Measurements from ENCODE around the gene SUCLA2. TPM values are rescaled to one million over a fixed set of nuclear protein-coding genes. Genes with fewer than 3 reads are reported as not detected.

The SUCLA2 gene
- total and polyA plus RNA-seq, 10 of the 15 experiments (the other 5 are each of a cell fraction or from before 2014, with no cell fraction given): 27.5 to 83.4 (median 42.8) TPM

- no peak for TF ChIP-seq SMAD1 (IDR thresholded peaks at IDR 0.05; ENCODE audit: low read depth, partially characterized antibody)
- no peak for TF ChIP-seq RAD51 (IDR thresholded peaks at IDR 0.05)
- TF ChIP-seq ZZZ3 (IDR thresholded peaks at IDR 0.05; ENCODE audit: control insufficient read depth, insufficient read length, low read depth): no peak
- peak; percentile 98 for TF ChIP-seq NR2F1 (conservative IDR thresholded peaks at IDR 0.05)
- peak; percentile 52 for TF ChIP-seq PKNOX1 (IDR thresholded peaks at IDR 0.05)
- TF ChIP-seq BCLAF1 (IDR thresholded peaks at IDR 0.05): no peak
- TF ChIP-seq RELB (IDR thresholded peaks at IDR 0.05; ENCODE audit: low read depth): peak; percentile 69
- 0 out of 2 replicates have a peak, but pooled peaks have one; percentile 4 for TF ChIP-seq REST (IDR thresholded peaks at IDR 0.05; ENCODE audit: low read depth, low read length)
- TF ChIP-seq MEF2A (IDR thresholded peaks at IDR 0.05; ENCODE audit: insufficient read depth, low read depth, low read length): no peak
- TF ChIP-seq CREB1 (IDR thresholded peaks at IDR 0.05; ENCODE audit: low read depth): peak; percentile 93
- no peak for TF ChIP-seq BCL11A (IDR thresholded peaks at IDR 0.05; ENCODE audit: low read depth, low read length)
- no peak for TF ChIP-seq NFXL1 (IDR thresholded peaks at IDR 0.05; ENCODE audit: borderline replicate concordance)
- no peak for TF ChIP-seq SKIL (IDR thresholded peaks at IDR 0.05; ENCODE audit: low read depth, poor library complexity, severe bottlenecking)
- no peak for TF ChIP-seq FOXM1 (IDR thresholded peaks at IDR 0.05; ENCODE audit: low read depth, low read length)
- TF ChIP-seq TCF7 (IDR thresholded peaks at IDR 0.05; ENCODE audit: borderline replicate concordance): no peak
- peak in 1 of 2 experiments; percentile 16; a peak in 3 of 4 replicates for TF ChIP-seq EP300 (IDR thresholded peaks at IDR 0.05; ENCODE audit: borderline replicate concordance in 1 of 2, control insufficient read depth in 1 of 2, low read depth in 2 of 2, low read length in 2 of 2)
- TF ChIP-seq ZNF207 (IDR thresholded peaks at IDR 0.05; ENCODE audit: borderline replicate concordance): peak; percentile 81; the same call in 1 of the 2 replicates
Measured at GRCh38 chr13:48037346-48038173, 36.5 kb upstream of the SUCLA2 start, which contains the start of gene NUDT15 (continued).

Data from GM12878 (cell line).